Vagina (tissue), 2 donors: ENCODE data around the gene NIT1. TPM values are rescaled to one million over a fixed set of nuclear protein-coding genes. Genes with fewer than 3 reads are reported as not detected.
"Not testable (repeated sequence)": the region's sequence is repeated elsewhere in the genome, so short reads cannot be mapped to it uniquely, and the experiment has no call there.

ENCODE experiments used
- DNase-seq, 2 donors: peaks; one replicate each; pipeline ENCODE4 v3.0.0-alpha.2; 2017; ENCODE audit errors: extremely low spot score in 2 of 2
- H3K27ac ChIP-seq: fragments of 200-600 bp; sonication (generic); one replicate; pipeline ENCODE4 v1.5.1; 2019
- H3K27me3 ChIP-seq: fragments of 200-600 bp; sonication (generic); one replicate; pipeline ENCODE4 v1.5.1; 2019
- H3K36me3 ChIP-seq, 2 donors: fragments of 200-600 bp; sonication (generic); one replicate each; pipeline ENCODE4 v1.5.1; 2017 to 2019
- H3K4me1 ChIP-seq: fragments of 200-600 bp; sonication (generic); one replicate; pipeline ENCODE4 v1.5.1; 2019
- H3K4me3 ChIP-seq, 2 donors: fragments of 200-600 bp; sonication (generic); 1 replicate in 1 of 2; 2 replicates in 1 of 2; pipeline ENCODE4 v1.5.1; 2016 to 2019
- H3K9me3 ChIP-seq: fragments of 200-600 bp; sonication (generic); one replicate; pipeline ENCODE4 v1.5.1; 2019
- CTCF ChIP-seq, 3 experiments: fragments of 450-650 bp in 2 of 3; fragments of 200-600 bp in 1 of 3; sonication (generic) in 1 of 3; IDR thresholded peaks; one replicate each; pipeline ENCODE4 v1.5.1; 2017 to 2019; ENCODE audit warnings: antibody characterized with exemption in 3 of 3, mild to moderate bottlenecking in 2 of 3, moderate library complexity in 2 of 3
- POLR2A ChIP-seq, 2 donors: fragments of 450-650 bp; IDR thresholded peaks; one replicate each; pipeline ENCODE4 v1.6.1; 2017; ENCODE audit warnings: antibody characterized with exemption in 2 of 2, mild to moderate bottlenecking in 2 of 2, moderate library complexity in 2 of 2
- POLR2AphosphoS5 ChIP-seq, 2 donors: sonication (generic); formaldehyde crosslinking; IDR thresholded peaks; one replicate each; pipeline ENCODE4 v1.9.0; 2017; ENCODE audit warnings: antibody characterized with exemption in 2 of 2, mild to moderate bottlenecking in 2 of 2, low read depth in 1 of 2; ENCODE audit not compliant: insufficient read depth in 1 of 2
- intact Hi-C: fragments of 100-400 bp; cut with DNase I; formaldehyde crosslinking; loops from one replicate; pipeline ENCODE4 v1.15.1; 2023
- total RNA-seq: library from RNA; depleted of rRNA; stranded (reverse); fragments of >200 nt; gene quantifications from one replicate; pipeline ENCODE4 v1.2.3, GENCODE V29; 2016

Gene NIT1
- total RNA-seq, 1 donor from 2014 or later = 31.7 TPM

GRCh38 chr1:161113915-161114314 is 4.0 kb upstream of the NIT1 start:
- Histone ChIP-seq H3K27me3 (no peaks in the 10 kb centered on the region), H3K36me3 (no peaks in the 10 kb centered on the region), H3K4me1 (peaks cover 34% of the 10 kb centered on the region), H3K27ac (no peak overlapping the region), H3K9me3 (no peaks in the 10 kb centered on the region), H3K4me3 (no peak overlapping the region)
- no peak for TF ChIP-seq CTCF (IDR thresholded peaks at IDR 0.05)
- DNase-seq = no peak
- intact Hi-C loops = no loop called here

GRCh38 chr1:161114556-161114955 is 3.3 kb upstream of the NIT1 start:
- H3K27ac ChIP-seq = no peak overlapping the region
- peaks cover 41% of the 10 kb centered on the region for H3K4me1 ChIP-seq
- no peak overlapping the region for H3K4me3 ChIP-seq
- DNase-seq = no peak
- no peak for TF ChIP-seq CTCF (IDR thresholded peaks at IDR 0.05)
- TF ChIP-seq POLR2AphosphoS5 (IDR thresholded peaks at IDR 0.05; ENCODE audit: insufficient read depth in 1 of 2, low read depth in 1 of 2) = no peak
- no peak for TF ChIP-seq POLR2A (IDR thresholded peaks at IDR 0.05)
- H3K9me3 ChIP-seq = no peaks in the 10 kb centered on the region
- intact Hi-C loops = no loop called here
- no peaks in the 10 kb centered on the region for H3K27me3 ChIP-seq
- H3K36me3 ChIP-seq = no peaks in the 10 kb centered on the region

- H3K36me3 ChIP-seq = peaks cover 0 to 3% of the 10 kb centered on the region in 2 donors
- no peak for DNase-seq
- TF ChIP-seq POLR2AphosphoS5 (IDR thresholded peaks at IDR 0.05; ENCODE audit: insufficient read depth in 1 of 2, low read depth in 1 of 2) (peak in 1 of 2 donors; percentile 55), POLR2A (IDR thresholded peaks at IDR 0.05) (no peak)
- no peaks in the 10 kb centered on the region for H3K27me3 ChIP-seq
- H3K9me3 ChIP-seq = no peaks in the 10 kb centered on the region
- intact Hi-C loops = no loop called here
- H3K4me3 ChIP-seq = no peak overlapping the region
- H3K4me1 ChIP-seq = peaks cover 47% of the 10 kb centered on the region
- no peak overlapping the region for H3K27ac ChIP-seq
These were observed 2.7 kb upstream of the NIT1 start for GRCh38 chr1:161115132-161115711.

DNA sequence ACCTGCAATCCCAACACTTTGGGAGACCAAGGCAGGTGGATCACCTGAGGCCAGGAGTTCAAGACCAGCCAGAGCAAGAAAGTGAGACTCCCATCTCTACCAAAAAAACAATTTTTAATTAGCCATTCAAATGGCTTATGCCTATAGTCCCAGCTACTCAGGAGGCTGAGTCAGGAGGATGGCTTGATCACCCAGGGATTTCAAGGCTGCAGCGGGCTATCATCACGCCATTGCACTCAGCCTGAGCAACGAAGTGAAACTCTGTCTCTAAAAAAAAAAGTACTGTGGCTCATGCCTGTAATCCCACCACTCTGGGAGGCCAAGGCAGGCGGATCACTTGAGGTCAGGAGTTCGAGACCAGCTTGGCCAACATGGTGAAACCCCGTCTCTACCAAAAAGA is 1.9 kb upstream of the NIT1 start:
- intact Hi-C loops, DNase-seq, H3K4me3 ChIP-seq, H3K27ac ChIP-seq, H3K27me3 ChIP-seq, H3K9me3 ChIP-seq: not testable (repeated sequence)
- H3K4me1 ChIP-seq = peaks cover 48% of the 10 kb centered on the region
- H3K36me3 ChIP-seq = peaks cover 0 to 10% of the 10 kb centered on the region in 2 donors

DNA sequence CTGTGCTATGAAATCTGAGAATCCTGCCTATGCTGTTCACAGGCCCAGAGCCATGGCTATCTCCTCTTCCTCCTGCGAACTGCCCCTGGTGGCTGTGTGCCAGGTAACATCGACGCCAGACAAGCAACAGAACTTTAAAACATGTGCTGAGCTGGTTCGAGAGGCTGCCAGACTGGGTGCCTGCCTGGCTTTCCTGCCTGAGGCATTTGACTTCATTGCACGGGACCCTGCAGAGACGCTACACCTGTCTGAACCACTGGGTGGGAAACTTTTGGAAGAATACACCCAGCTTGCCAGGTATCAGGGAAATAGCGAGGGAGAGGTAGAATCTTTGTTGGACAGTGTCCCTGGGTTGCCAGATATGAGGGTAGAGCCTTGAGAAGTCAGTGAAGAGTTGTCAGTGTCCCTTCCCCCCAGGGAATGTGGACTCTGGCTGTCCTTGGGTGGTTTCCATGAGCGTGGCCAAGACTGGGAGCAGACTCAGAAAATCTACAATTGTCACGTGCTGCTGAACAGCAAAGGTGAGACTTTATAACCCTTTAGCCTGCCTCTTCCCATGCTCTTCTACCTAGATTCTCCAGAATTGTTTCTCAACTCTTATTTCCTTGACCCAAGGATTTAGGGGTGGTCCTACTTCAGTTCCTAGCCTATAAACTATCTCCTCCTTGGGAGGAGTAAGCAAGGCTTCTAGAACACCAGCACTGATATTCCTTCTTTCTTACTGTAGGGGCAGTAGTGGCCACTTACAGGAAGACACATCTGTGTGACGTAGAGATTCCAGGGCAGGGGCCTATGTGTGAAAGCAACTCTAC is 1.4 kb downstream of the NIT1 start:
- TF ChIP-seq POLR2AphosphoS5 (IDR thresholded peaks at IDR 0.05; ENCODE audit: insufficient read depth in 1 of 2, low read depth in 1 of 2) = no peak
- no peak for TF ChIP-seq POLR2A (IDR thresholded peaks at IDR 0.05)
- TF ChIP-seq CTCF (IDR thresholded peaks at IDR 0.05) = no peak
- intact Hi-C loops = no loop called here
- H3K36me3 ChIP-seq = peaks cover 0 to 44% of the 10 kb centered on the region in 2 donors
- H3K27me3 ChIP-seq = no peaks in the 10 kb centered on the region
- H3K9me3 ChIP-seq = no peaks in the 10 kb centered on the region
- DNase-seq = no peak
- H3K4me1 ChIP-seq = peaks cover 48% of the 10 kb centered on the region
- H3K4me3 ChIP-seq = peak overlapping the region; percentile 94 to 99
- peak overlapping the region; percentile 94 for H3K27ac ChIP-seq

DNA sequence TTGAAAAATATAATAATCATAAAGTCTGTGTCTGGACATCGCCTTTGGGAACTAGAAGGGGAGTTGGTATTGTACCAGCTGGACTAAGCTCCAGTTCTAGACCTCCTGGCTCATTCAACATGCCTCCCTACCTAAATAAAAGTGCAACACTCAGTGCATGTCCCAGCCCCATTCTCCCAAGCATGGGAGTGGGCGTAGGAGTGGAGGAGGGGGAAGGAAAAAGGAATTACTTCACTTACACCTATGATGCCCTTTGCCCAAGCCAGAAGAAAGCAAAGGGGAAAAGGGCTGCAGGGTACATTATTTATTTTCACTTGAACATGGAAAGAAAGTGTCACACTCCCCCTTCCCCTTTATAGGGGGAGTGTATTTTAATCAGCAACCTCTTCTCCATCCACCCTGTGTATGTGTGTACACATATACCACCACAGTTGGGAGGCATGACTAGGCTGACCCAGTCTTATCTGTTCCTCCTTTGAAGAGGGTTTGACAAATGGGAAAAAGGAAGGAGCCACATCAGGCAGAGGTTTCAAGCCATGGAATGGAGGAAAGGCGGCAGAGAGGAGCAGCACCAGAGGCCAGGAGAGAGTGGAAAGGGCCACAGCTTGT is 3.2 kb downstream of the NIT1 start:
- H3K27ac ChIP-seq = no peak overlapping the region
- H3K4me3 ChIP-seq = no peak overlapping the region
- TF ChIP-seq POLR2A (IDR thresholded peaks at IDR 0.05) (no peak), POLR2AphosphoS5 (IDR thresholded peaks at IDR 0.05; ENCODE audit: insufficient read depth in 1 of 2, low read depth in 1 of 2) (no peak)
- H3K4me1 ChIP-seq = peaks cover 31% of the 10 kb centered on the region
- intact Hi-C loops = no loop called here
- H3K27me3 ChIP-seq = no peaks in the 10 kb centered on the region
- no peak for DNase-seq
- no peaks in the 10 kb centered on the region for H3K9me3 ChIP-seq
- H3K36me3 ChIP-seq = peaks cover 0 to 57% of the 10 kb centered on the region in 2 donors
